ENCODE data around the gene SMIM35.
"Not testable (repeated sequence)": the region's sequence is repeated elsewhere in the genome, so short reads cannot be mapped to it uniquely, and the experiment has no call there.

The SMIM35 gene

GRCh38 chr11:118080296-118080695 lies 6.5 kb downstream of the SMIM35 start:
- DNase-seq (ENCODE audit: low read depth in 3 of 3), result no peak

DNA sequence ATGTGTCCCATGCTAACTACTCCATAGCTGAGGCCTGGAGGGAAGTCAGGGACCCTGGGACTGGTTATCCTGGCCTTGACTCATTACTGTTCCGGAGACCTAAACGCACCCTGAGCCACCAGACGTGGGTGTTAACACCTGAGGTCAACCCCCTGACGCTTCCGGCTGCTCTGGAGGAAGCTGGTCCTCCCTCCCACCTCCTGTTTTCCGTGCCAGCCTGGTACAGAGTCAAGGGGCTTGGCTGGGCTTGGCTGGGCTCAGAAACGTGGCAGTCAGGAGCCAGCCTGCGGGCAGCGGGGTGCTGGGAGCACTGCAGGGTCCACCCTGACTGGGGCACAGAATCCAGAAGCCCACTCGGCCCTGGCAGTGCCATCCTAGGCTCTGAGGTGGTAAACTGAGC lies 7.3 kb downstream of the SMIM35 start:
- no peak for DNase-seq (ENCODE audit: low read depth in 3 of 3)

- DNase-seq (ENCODE audit: low read depth in 3 of 3), result no peak
Measured at GRCh38 chr11:118078911-118079411, 7.8 kb downstream of the SMIM35 start.

DNA sequence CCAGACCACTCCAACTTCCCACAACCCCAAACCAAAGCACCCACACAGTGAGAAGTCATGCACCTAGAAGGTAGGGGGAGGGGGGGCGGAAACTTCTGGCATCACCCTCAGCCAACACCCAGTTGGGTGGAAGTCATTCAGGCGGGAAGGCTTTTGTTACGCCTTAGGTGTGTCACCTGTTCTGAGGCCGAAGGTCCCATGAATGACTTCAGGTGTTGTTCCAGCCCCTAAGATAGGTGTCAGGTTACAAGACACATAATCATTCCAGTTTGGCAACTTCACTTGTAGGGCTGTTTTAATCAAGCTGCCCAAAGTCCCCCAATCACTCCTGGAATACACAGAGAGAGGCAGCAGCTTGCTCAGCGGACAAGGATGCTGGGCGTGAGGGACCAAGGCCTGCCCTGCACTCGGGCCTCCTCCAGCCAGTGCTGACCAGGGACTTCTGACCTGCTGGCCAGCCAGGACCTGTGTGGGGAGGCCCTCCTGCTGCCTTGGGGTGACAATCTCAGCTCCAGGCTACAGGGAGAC lies 9.9 kb downstream of the SMIM35 start, which contains the start of gene TMPRSS4:
Gene TMPRSS4, plus strand, starts transcription at position 325 of the 528 bp plus-strand sequence. CDS start 225 bp downstream, outside the sequence.
- no peak for DNase-seq (ENCODE audit: low read depth in 3 of 3)

DNA sequence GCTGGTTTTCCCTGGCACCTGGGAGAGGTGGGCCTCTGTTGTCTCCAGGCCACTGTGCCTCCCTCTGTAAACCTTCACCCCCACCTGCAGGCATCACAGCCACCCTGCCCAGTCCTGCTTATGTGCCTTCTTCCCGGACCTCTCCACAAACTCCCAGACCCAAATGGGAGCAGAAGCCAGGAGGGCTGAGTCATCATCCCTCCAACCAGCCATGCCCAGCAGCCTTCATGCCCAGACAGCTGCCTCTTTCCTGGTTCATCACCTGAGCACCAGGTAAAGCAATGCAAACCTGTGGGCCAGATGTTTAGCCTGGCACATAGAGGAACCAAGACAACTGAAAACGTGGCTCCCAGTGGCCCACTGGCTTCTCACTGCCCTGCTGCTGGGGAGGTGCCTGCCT lies 12.0 kb downstream of the SMIM35 start:
- no peak for DNase-seq (ENCODE audit: low read depth in 3 of 3)

- no peak for DNase-seq (ENCODE audit: low read depth in 3 of 3)
Measured at GRCh38 chr11:118074091-118074685, 12.6 kb downstream of the SMIM35 start.

DNA sequence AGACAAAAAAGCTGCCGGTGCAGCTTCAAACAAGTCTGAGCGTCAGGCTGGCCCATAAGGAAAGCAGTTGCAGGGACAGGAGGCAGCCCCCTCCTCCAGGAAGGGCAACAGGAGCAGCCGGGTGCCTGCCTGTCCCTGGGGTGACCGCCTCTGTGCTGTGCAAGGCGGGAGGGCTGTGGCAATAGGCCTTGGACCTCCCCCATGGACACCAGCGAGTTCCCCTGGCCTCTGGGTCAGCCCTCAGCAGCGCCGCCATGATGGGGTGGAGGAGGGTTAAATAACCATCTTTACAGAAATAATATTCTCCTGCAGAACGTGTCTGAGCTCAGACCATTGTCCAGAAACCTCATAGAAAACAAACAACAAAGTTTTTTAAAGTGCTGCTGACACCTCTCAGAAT lies 13.2 kb downstream of the SMIM35 start:
- DNase-seq (ENCODE audit: low read depth in 3 of 3), result no peak

DNA sequence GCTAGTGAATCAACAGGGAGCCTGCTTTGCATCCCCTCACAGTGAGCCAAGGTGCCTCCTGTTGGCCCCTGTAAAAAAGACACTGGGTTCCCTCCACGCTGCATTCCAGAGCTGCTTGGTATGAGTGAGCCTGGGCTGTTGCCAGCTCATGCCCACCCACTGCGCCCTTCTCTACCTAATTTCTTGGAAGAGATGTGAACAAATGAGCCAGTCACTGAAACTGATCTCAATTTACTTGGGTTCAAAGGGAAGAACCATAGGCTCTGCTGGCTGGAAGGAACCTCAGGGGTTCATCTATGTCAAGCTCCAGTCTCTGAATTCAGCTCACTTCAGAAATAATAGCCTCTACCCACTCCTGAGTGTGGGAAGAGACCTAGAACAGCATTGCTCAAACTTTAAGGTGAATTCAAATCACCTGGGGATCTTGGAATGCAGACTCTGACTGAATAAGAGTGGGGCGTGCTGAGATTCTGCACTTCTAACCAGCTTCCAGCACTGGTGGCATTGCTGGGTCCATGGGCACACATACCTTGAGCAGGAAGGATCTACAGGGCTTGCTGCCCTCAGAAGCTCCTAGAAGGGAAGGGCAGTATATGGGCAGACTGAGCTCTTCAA lies 15.2 kb downstream of the SMIM35 start:
- DNase-seq (ENCODE audit: low read depth in 3 of 3), result no peak

DNA sequence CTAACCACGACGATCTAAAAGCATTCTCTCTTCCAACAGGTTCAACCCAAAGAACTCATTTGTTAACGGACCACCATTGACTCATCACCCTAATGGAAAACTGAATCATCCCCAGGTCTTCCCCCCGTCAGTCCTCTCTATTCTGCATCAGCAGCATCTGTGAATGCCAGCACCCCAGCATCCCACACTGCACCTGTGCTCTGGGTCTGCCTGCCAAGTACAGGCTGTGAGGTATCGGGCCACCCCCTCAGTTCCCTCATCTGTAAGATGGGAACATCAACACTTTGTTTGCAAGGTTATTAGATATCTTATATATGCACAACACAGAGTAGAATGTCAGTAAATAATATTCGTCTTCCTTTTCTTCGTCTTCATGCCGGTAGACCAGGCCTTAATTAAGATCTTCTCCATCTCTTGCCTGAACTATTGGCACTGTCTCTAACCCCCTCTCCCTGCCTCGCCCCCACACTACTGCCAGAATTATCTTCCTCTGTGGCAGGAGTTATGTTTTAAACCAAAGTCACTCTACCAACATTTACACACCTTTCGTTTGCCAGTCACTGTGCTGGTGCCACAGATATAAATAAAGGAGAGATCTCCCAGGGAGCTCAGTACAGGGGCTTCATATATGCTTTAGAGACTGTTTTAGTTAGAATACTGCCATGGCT lies 17.7 kb downstream of the SMIM35 start:
- DNase-seq (ENCODE audit: low read depth in 3 of 3), result no peak

DNA sequence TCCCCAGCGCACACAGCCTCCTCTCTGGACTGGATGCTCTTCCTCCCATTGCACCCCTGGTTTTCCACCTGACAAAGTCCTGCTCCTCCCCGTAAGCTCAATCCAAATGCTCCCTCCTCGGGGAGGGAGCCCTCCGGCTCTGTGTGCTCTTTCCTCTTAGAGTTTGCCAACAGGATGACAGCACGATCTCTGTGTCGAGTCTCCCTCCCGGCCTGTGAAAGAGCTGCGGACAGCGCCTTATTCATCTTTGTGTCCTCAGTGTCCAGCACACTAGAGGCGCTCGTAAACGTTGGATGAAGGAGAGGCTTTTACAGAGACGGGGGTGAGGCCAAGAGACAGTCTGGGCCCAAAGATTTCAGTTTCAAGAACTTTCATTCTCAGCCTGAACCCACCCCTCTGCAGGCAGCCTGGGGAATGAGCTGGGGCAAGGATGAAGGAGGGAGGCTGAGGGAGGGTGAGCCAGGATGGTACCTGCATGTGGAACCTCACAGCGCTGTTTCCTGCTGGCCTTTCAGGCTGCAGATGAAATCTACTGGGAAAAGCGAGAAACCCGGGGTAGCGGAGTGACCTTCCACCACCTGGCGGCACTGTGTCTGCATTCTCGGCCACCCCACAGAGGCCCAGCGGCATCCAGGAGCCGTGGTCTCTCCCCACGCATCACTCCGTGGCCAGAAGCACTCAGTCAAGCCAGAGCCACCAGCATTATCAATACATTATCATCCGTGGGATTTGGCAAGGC lies 18.4 kb downstream of the SMIM35 start:
- no peak for DNase-seq (ENCODE audit: low read depth in 3 of 3)

GRCh38 chr11:118067006-118067405 lies 19.8 kb downstream of the SMIM35 start:
- no peak for DNase-seq (ENCODE audit: low read depth in 3 of 3)

GRCh38 chr11:118065384-118065783 lies 21.4 kb downstream of the SMIM35 start:
- DNase-seq (ENCODE audit: low read depth in 3 of 3), result no peak

- DNase-seq (ENCODE audit: low read depth in 3 of 3), result no peak
Measured at GRCh38 chr11:118064956-118065355, 21.8 kb downstream of the SMIM35 start.

DNA sequence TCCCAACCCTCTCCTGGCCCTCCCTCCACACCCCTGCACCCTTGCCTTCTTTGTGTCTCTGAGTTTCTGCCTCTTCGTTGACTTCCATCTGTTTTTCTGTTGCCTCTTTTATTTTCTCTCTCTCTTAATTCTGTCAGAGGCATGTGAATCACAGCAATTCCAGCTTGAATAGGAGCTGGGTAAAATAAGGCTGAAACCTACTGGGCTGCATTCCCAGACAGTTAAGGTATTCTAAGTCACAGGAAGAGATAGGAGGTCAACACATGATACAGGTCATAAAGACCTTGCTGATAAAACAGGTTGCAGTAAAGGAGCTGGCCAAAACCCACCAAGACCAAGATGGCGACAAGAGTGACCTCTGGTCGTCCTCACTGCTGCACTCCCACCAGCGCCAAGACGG lies 24.1 kb downstream of the SMIM35 start:
- not testable (repeated sequence) for DNase-seq (ENCODE audit: low read depth in 3 of 3)

- not testable (repeated sequence) for DNase-seq (ENCODE audit: low read depth in 3 of 3)
Measured at GRCh38 chr11:118062181-118062580, 24.6 kb downstream of the SMIM35 start.

- no peak for DNase-seq (ENCODE audit: low read depth in 3 of 3)
Measured at GRCh38 chr11:118061586-118062125, 25.1 kb downstream of the SMIM35 start.

- DNase-seq (ENCODE audit: low read depth in 3 of 3), result no peak
Measured at GRCh38 chr11:118060869-118061268, 25.9 kb downstream of the SMIM35 start.

GRCh38 chr11:118060081-118060661 lies 26.6 kb downstream of the SMIM35 start:
- DNase-seq (ENCODE audit: low read depth in 3 of 3), result no peak

DNA sequence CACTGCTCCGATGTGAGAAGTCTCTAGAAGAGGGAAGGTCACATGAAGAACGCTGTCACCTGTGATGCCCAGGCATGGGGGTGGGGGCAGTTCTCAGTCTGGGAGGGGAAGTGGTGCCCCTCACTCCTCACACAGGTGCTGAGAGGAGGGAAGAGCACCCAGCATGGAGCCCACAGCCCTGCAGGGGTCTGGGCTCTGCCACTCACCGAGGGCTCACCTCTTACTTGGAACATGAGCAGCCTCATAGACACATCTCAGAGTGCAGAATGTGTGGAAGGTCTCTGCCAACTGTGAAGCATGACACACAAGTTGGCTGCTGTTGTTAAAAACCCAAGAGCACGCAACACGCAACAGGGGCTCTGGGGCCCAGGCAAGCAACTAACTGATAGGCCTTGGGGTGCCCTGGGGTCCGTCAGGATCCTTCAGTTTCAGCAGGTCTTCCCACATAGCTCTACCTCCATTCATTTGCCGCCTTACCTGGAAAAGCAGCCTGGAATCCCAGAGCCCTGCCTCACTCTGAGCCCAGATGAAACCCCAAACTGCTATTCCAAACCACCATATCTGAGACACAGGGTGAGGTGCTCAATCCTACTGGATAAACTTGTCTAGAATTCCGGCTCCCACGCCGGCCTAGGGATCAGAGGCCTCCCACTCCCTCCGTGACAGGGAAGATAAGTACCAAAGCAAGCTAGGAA lies 27.4 kb downstream of the SMIM35 start:
- no peak for DNase-seq (ENCODE audit: low read depth in 3 of 3)

GRCh38 chr11:118058311-118059245 lies 28.2 kb downstream of the SMIM35 start:
- no peak for DNase-seq (ENCODE audit: low read depth in 3 of 3)

All from stimulated activated CD4-positive, alpha-beta T cell treated with anti-CD3 and anti-CD28 coated beads, TNF-alpha, amount 100 ng/mL, for 48 hours (primary cell).